Prostate gland (tissue), 2 donors: Measurements from ENCODE around the gene GRIA4. TPM values are rescaled to one million over a fixed set of nuclear protein-coding genes. Genes with fewer than 3 reads are reported as not detected.
A peak's percentile ranks its signal among the peaks of the same experiment; 100 is the strongest.

Source experiments
- DNase-seq: peaks from one replicate; pipeline ENCODE4 v3.0.0-alpha.2; 2019; ENCODE audit warnings: low spot score
- H3K27ac ChIP-seq, 2 donors: fragments of 200-600 bp; sonication (generic); 2 replicates each; pipeline ENCODE4 v1.5.1; 2017 to 2019
- H3K27me3 ChIP-seq: fragments of 200-600 bp; sonication (generic); replicated peaks from 2 replicates; pipeline ENCODE4 v1.5.1; 2019; ENCODE audit not compliant: insufficient read depth
- H3K36me3 ChIP-seq, 2 donors: fragments of 200-600 bp; sonication (generic); 1 replicate in 1 of 2; 2 replicates in 1 of 2; pipeline versions ENCODE4 v1.5.1 to v1.8.1; 2017 to 2019
- H3K4me1 ChIP-seq: fragments of 200-600 bp; sonication (generic); replicated peaks from 2 replicates; pipeline ENCODE4 v1.5.1; 2019
- H3K4me3 ChIP-seq, 2 donors: fragments of 200-600 bp; sonication (generic); 2 replicates each; pipeline ENCODE4 v1.5.1; 2017 to 2019
- H3K9me3 ChIP-seq: fragments of 200-600 bp; sonication (generic); 2 replicates; pipeline ENCODE4 v1.5.1; 2017
- CTCF ChIP-seq, 4 experiments: fragments of 200-600 bp in 2 of 4; fragments of 450-650 bp in 2 of 4; sonication (generic) in 2 of 4; IDR thresholded peaks; 1 replicate in 3 of 4; 2 replicates in 1 of 4; pipeline ENCODE4 v1.5.1; 2016 to 2019; ENCODE audit warnings: antibody characterized with exemption in 4 of 4, mild to moderate bottlenecking in 2 of 4, moderate library complexity in 2 of 4
- POLR2A ChIP-seq: fragments of 450-650 bp; IDR thresholded peaks from one replicate; pipeline ENCODE4 v1.6.1; 2016; ENCODE audit warnings: antibody characterized with exemption, mild to moderate bottlenecking
- POLR2AphosphoS5 ChIP-seq: sonication (generic); formaldehyde crosslinking; IDR thresholded peaks from one replicate; pipeline ENCODE4 v1.6.1; 2017; ENCODE audit warnings: antibody characterized with exemption
- WGBS: methylation state at CpG from one replicate; pipeline ENCODE4 v1.1.5; 2018; 5-methylcytosine and 5-hydroxymethylcytosine counted together
- intact Hi-C: fragments of 100-400 bp; cut with DNase I; formaldehyde crosslinking; loops from one replicate; pipeline ENCODE4 v1.14.2; 2022
- total RNA-seq, 2 donors: library from RNA; depleted of rRNA; stranded (reverse); fragments of >200 nt; gene quantifications; one replicate each; pipeline ENCODE4 v1.1.0, GENCODE V29; 2016

GRIA4 gene
- total RNA-seq, 2 donors from 2014 or later: not detected

DNA sequence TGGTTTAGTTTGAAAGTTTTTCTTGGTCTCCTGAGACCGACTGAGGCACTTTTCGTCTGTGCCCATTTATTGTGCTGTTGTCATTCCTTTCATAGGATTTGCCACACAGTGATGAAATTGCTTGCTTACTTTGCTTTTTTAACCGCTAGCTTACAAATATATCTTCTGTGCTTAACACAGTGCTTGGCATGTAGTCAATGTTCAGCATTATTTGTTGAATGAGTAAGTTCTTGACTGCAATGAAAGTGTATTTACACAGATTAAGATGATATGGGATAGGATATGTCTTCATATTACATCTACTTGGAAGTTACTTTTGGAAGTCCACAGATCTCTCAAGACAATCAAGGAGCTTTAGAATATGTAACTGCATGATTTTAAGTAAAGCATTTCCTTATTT lies 91.2 kb downstream of the GRIA4 start:
- WGBS: 30% methylated on average over 3 of the region's 3 CpGs
- no peak overlapping the region for H3K27ac ChIP-seq
- H3K36me3 ChIP-seq: no peaks in the 10 kb centered on the region
- no peak overlapping the region for H3K4me3 ChIP-seq
- no peaks in the 10 kb centered on the region for H3K27me3 ChIP-seq
- no peaks in the 10 kb centered on the region for H3K9me3 ChIP-seq
- peak; percentile 54 for DNase-seq
- intact Hi-C loops: no loop called here
- no peaks in the 10 kb centered on the region for H3K4me1 ChIP-seq
- TF ChIP-seq POLR2AphosphoS5 (peak; percentile 85), CTCF (IDR thresholded peaks at IDR 0.05) (no peak), POLR2A (no peak)

GRCh38 chr11:105705786-105706530 lies 96.1 kb downstream of the GRIA4 start:
- TF ChIP-seq POLR2A (no peak), POLR2AphosphoS5 (no peak), CTCF (IDR thresholded peaks at IDR 0.05) (no peak)
- Histone ChIP-seq H3K27ac (no peak overlapping the region), H3K4me3 (no peak overlapping the region), H3K4me1 (no peaks in the 10 kb centered on the region), H3K27me3 (no peaks in the 10 kb centered on the region), H3K9me3 (no peaks in the 10 kb centered on the region), H3K36me3 (no peaks in the 10 kb centered on the region)
- 70% methylated on average over 2 of the region's 2 CpGs for WGBS
- intact Hi-C loops: no loop called here
- no peak for DNase-seq

DNA sequence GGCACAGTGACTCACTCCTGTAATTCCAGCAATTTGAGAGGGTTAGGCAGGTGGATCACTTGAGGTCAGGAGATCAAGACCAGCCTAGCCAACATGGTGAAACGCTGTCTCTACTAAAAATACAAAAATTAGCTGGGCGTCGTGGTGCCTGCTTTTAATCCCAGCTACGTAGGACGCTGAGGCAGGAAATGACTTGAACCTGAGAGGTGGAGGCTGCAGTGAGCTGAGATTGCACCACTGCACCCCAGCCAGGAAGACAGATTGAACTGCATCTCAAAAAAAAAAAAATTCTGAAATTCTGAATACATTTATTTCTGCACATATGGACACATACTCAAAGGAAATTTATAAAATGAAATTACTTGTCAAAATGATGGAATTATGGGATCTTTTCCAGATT lies 103.2 kb downstream of the GRIA4 start:
- DNase-seq: no peak
- intact Hi-C loops: no loop called here
- no peak for TF ChIP-seq CTCF (IDR thresholded peaks at IDR 0.05)
- TF ChIP-seq POLR2AphosphoS5: no peak
- no peak for TF ChIP-seq POLR2A
- Histone ChIP-seq H3K27ac (no peak overlapping the region), H3K4me3 (no peak overlapping the region), H3K36me3 (no peaks in the 10 kb centered on the region), H3K9me3 (no peaks in the 10 kb centered on the region), H3K4me1 (no peaks in the 10 kb centered on the region), H3K27me3 (no peaks in the 10 kb centered on the region)
- 59% methylated on average over 5 of the region's 5 CpGs for WGBS

DNA sequence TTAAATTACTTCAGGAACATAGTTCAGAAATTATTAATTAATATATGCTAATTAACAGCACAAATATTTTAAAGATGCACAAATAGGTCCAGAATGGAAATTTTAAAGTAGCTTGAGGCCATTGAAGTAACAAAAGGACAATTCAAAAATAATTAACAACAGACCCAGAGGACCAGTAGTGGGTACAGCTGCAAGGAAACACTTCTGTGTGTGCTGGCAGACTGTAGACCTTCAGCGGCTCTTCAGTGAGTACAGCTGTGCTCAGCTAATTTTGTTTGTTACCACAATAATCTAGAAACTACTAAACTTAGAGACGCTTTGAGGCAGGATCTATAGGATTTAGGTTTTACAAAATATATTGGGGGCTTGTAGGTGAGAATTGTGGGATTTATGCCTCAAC lies 103.8 kb downstream of the GRIA4 start:
- 86% methylated on average over 2 of the region's 2 CpGs for WGBS
- TF ChIP-seq CTCF (IDR thresholded peaks at IDR 0.05): no peak
- no peak for DNase-seq

GRCh38 chr11:105718641-105719040 lies 108.8 kb downstream of the GRIA4 start:
- intact Hi-C loops: no loop called here

More for the DNA sequence above, 103.8 kb downstream of the GRIA4 start:
- no peaks in the 10 kb centered on the region for H3K36me3 ChIP-seq
- intact Hi-C loops: no loop called here
- no peaks in the 10 kb centered on the region for H3K27me3 ChIP-seq
- no peak overlapping the region for H3K4me3 ChIP-seq
- H3K27ac ChIP-seq: no peak overlapping the region
- H3K4me1 ChIP-seq: no peaks in the 10 kb centered on the region
- no peaks in the 10 kb centered on the region for H3K9me3 ChIP-seq

More at GRCh38 chr11:105718641-105719040, 108.8 kb downstream of the GRIA4 start:
- Histone ChIP-seq H3K27me3 (no peaks in the 10 kb centered on the region), H3K27ac (no peak overlapping the region), H3K4me1 (no peaks in the 10 kb centered on the region), H3K36me3 (no peaks in the 10 kb centered on the region), H3K4me3 (no peak overlapping the region), H3K9me3 (no peaks in the 10 kb centered on the region)
- 87% methylated on average over 5 of the region's 5 CpGs for WGBS
- no peak for DNase-seq
- TF ChIP-seq POLR2A: no peak
- no peak for TF ChIP-seq POLR2AphosphoS5
- no peak for TF ChIP-seq CTCF (IDR thresholded peaks at IDR 0.05)
